Adrenal gland (tissue), 12 donors: ENCODE results near the gene MYH6. TPM values are rescaled to one million over a fixed set of nuclear protein-coding genes. Genes with fewer than 3 reads are reported as not detected.

Experiments
- DNase-seq, 7 donors: peaks; one replicate each; pipeline ENCODE4 v3.0.0-alpha.2; 2019 to 2020
- H3K27ac ChIP-seq, 5 donors: fragments of 200-600 bp; sonication (generic) in 4 of 5; 1 replicate in 3 of 5; 2 replicates in 2 of 5; pipeline versions ENCODE4 v1.5.1 to v1.8.0; 2016 to 2020; ENCODE audit warnings: mild to moderate bottlenecking in 1 of 5
- H3K27me3 ChIP-seq: fragments of 200-600 bp; 2 replicates; pipeline ENCODE4 v1.8.0; 2021
- H3K36me3 ChIP-seq, 2 donors: fragments of 200-600 bp; replicated peaks in 1 of 2; 1 replicate in 1 of 2; 2 replicates in 1 of 2; pipeline versions ENCODE4 v1.5.1 to v1.8.0; 2018 to 2022
- H3K4me1 ChIP-seq, 2 donors: fragments of 200-600 bp; replicated peaks in 1 of 2; 1 replicate in 1 of 2; 2 replicates in 1 of 2; pipeline versions ENCODE4 v1.5.1 to v1.8.0; 2018 to 2021
- H3K4me3 ChIP-seq, 4 donors: fragments of 200-600 bp; sonication (generic) in 3 of 4; one replicate each; pipeline ENCODE4 v1.5.1; 2016 to 2018
- H3K9me3 ChIP-seq, 3 donors: fragments of 200-600 bp; sonication (generic) in 1 of 3; replicated peaks in 1 of 3; 1 replicate in 2 of 3; 2 replicates in 1 of 3; pipeline versions ENCODE4 v1.5.1 to v1.8.0; 2016 to 2021
- CTCF ChIP-seq, 6 experiments: fragments of 450-650 bp in 4 of 6; fragments of 200-600 bp in 2 of 6; sonication (generic) in 1 of 6; IDR thresholded peaks; 1 replicate in 5 of 6; 2 replicates in 1 of 6; pipeline versions ENCODE4 v1.5.1 to v1.8.0; 2016 to 2021; ENCODE audit warnings: antibody characterized with exemption in 6 of 6, mild to moderate bottlenecking in 2 of 6, moderate library complexity in 1 of 6
- POLR2A ChIP-seq, 2 donors: fragments of 450-650 bp; IDR thresholded peaks; one replicate each; pipeline ENCODE4 v1.6.1; 2017; ENCODE audit warnings: antibody characterized with exemption in 2 of 2, mild to moderate bottlenecking in 2 of 2, moderate library complexity in 1 of 2
- WGBS, 4 donors: extraction: QIAGEN DNeasy Blood & Tissue Kit in 2 of 4; methylation state at CpG; one replicate each; pipeline versions ENCODE4 v1.1.5 to v1.1.7; 2013 to 2017; 5-methylcytosine and 5-hydroxymethylcytosine counted together
- intact Hi-C, 2 donors: fragments of 100-400 bp; cut with DNase I; formaldehyde crosslinking; loops; one replicate each; pipeline versions ENCODE4 v1.14.1 to v1.15.0; 2022 to 2023
- polyA plus RNA-seq, 3 donors: library from polyadenylated mRNA; stranded (reverse); fragments of 200-250 nt in 2 of 3; fragments of 350-450 nt in 1 of 3; fragmentation: Illumina TruSeq in 1 of 3; extraction: RNeasy Lipid Tissue Mini Kit (QIAGEN cat#74804) in 1 of 3; gene quantifications; one replicate each; pipeline ENCODE4 v1.2.3, GENCODE V29; 2013 to 2014
- total RNA-seq, 9 donors: library from RNA; depleted of rRNA in 4 of 9; stranded (reverse); fragments of >200 nt in 4 of 9; fragments of 120-200 nt in 1 of 9; fragmentation: NEBNext Ultra II Directional in 1 of 9; extraction: Animal tissue kit (Norgen Biotek cat#: 25700) in 1 of 9; gene quantifications; one replicate each; pipeline versions ENCODE4 v1.1.0 to v1.2.4, GENCODE V29; 2013 to 2023
- donor health status: healthy with polysubstance abuse.
- donor health status: Bipolar disorder and iron deficiency.
- donor health status: DM: yes; HTN: yes; CAD: no.
- donor health status: DM: no; HTN: no; CAD: no.
- donor health status: DM: no; HTN: no; CAD: no.
- donor health status: DM: yes; HTN: yes; CAD: no.

MYH6 gene
- total and polyA plus RNA-seq, 12 donors, result under 0.01 to 5.2 (median 0.27) TPM; not detected in 5

DNA sequence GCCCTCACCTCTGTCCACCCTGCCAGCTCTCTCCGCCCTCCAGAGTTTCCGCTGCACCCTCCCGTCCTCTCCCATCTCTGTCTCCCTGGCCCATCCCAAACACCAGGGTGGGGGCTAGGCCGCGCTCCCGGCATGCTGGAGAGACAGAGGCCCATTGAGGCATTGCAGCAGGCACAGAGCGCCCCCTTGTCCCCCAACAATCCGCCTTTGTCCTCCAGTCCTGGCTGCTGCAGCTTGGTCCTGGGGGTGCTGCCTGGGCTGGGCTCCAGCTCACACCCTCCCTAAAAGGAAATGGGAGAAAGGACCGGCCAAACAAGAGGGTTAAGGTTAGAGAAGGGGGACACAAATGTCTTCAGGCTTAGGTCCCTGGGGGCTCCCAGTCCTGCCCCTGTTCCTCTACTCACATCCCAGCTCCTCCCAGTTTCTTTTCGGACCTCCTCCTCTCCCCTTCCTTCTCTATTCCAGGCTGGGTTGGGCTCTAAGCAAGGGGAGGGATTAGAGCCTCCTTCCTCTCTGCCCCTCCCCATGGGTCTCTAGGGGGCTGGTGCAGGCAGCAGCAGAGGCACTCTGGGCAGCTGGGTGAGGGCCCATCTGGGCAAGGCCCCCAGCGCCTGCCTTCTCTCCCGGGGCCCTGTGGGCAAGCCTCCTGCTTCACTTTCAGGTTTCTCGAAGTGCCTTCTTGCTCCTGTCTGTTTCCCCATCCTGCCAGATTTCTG lies 31.4 kb downstream of the MYH6 start, which contains the start of gene CMTM5:
CMTM5 (plus strand) TSS at position 565 of the 716 bp plus-strand sequence. CDS start 206 bp downstream, outside the sequence.
- Histone ChIP-seq H3K36me3 (no peaks in the 10 kb centered on the region), H3K4me1 (no peaks in the 10 kb centered on the region), H3K9me3 (no peaks in the 10 kb centered on the region), H3K27ac (no peak within 1 kb of the TSS), H3K4me3 (no peak within 1 kb of the TSS), H3K27me3 (no peaks in the 10 kb centered on the region)
- intact Hi-C loops, result loop anchor here in 1 of 2 donors (5.0 kb wide), 1 partner anchor 109 kb away; no protein-coding TSS in a partner anchor
- WGBS, 4 donors, result 53 to 65% (median 58%) methylated on average over 13 of the region's 13 CpGs
- no peak for TF ChIP-seq CTCF (IDR thresholded peaks at IDR 0.05)
- TF ChIP-seq POLR2A (IDR thresholded peaks at IDR 0.05), result no peak
- DNase-seq, result no peak

DNA sequence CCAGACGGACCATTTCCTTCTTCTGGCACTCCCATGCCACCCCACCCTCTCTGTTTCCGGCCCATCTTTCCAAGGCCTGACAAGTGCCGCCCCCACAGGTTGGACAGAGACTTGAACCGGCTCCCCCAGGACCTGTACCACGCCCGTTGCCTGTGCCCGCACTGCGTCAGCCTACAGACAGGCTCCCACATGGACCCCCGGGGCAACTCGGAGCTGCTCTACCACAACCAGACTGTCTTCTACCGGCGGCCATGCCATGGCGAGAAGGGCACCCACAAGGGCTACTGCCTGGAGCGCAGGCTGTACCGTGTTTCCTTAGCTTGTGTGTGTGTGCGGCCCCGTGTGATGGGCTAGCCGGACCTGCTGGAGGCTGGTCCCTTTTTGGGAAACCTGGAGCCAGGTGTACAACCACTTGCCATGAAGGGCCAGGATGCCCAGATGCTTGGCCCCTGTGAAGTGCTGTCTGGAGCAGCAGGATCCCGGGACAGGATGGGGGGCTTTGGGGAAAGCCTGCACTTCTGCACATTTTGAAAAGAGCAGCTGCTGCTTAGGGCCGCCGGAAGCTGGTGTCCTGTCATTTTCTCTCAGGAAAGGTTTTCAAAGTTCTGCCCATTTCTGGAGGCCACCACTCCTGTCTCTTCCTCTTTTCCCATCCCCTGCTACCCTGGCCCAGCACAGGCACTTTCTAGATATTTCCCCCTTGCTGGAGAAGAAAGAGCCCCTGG lies 32.4 kb downstream of the MYH6 start:
- H3K4me3 ChIP-seq, result no peak overlapping the region
- H3K27ac ChIP-seq, result no peak overlapping the region
- no peaks in the 10 kb centered on the region for H3K36me3 ChIP-seq
- H3K9me3 ChIP-seq, result no peaks in the 10 kb centered on the region
- H3K27me3 ChIP-seq, result no peaks in the 10 kb centered on the region
- no peaks in the 10 kb centered on the region for H3K4me1 ChIP-seq
- WGBS, 4 donors, result 84 to 88% (median 84%) methylated on average over 15 to 21 of the region's 21 CpGs
- intact Hi-C loops, result loop anchor here in 1 of 2 donors (5.0 kb wide), 1 partner anchor 108 kb away; no protein-coding TSS in a partner anchor
- no peak for DNase-seq
- no peak for TF ChIP-seq POLR2A (IDR thresholded peaks at IDR 0.05)
- no peak for TF ChIP-seq CTCF (IDR thresholded peaks at IDR 0.05)

- no peak for DNase-seq
- no peaks in the 10 kb centered on the region for H3K4me1 ChIP-seq
These were observed 35.0 kb downstream of the MYH6 start for GRCh38 chr14:23373041-23373440.

More at GRCh38 chr14:23373041-23373440, 35.0 kb downstream of the MYH6 start:
- Histone ChIP-seq H3K27ac (no peak overlapping the region), H3K36me3 (no peaks in the 10 kb centered on the region), H3K27me3 (no peaks in the 10 kb centered on the region), H3K4me3 (no peak overlapping the region), H3K9me3 (no peaks in the 10 kb centered on the region)
- WGBS, 4 donors, result 73 to 87% (median 81%) methylated on average over 2 to 3 of the region's 3 CpGs
- TF ChIP-seq CTCF (IDR thresholded peaks at IDR 0.05) (no peak), POLR2A (IDR thresholded peaks at IDR 0.05) (no peak)
- intact Hi-C loops, result no loop called here
